PC-3 (cell line): ENCODE data around the gene BTBD6.

ENCODE experiments used
- EZH2 ChIP-seq: fragments of 300-600 bp; sonication (generic); IDR thresholded peaks from one replicate; pipeline ENCODE4 v1.6.1; 2017; ENCODE audit warnings: antibody characterized with exemption, mild to moderate bottlenecking, low read length; ENCODE audit not compliant: unreplicated experiment
- EZH2phosphoT487 ChIP-seq: fragments of 300-600 bp; sonication (generic); IDR thresholded peaks from 2 replicates; pipeline ENCODE4 v1.6.1; 2018; ENCODE audit warnings: mild to moderate bottlenecking, antibody characterized with exemption, low read length, borderline replicate concordance
- TF ChIP-seq, protein P1 (sequence below): fragments of 300-600 bp; sonication (generic); conservative IDR thresholded peaks from 2 replicates; pipeline ENCODE4 v1.5.1; 2017; ENCODE audit warnings: antibody characterized with exemption, low read depth, mild to moderate bottlenecking, low read length

DNA sequence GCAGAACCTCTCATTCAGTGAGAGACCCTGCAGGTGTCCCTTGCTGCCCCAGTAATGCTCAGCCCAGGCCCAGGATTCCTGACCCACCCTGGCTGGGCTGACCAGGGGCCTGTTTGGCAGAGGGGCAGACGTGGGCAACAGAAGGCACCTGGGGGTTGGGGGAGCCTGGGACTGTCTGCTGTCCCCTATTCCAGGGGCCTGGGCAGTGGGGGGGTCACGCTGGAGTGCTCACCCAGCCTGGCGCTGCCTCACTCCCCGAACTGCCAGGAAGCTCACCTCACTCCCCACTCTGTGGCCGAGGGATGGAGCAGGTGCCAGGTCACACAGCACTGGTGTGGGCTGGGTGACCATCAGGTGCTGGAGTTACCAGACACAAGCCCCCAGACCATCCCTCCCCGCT lies 44.6 kb upstream of the BTBD6 start:
- TF ChIP-seq, protein P1, sequence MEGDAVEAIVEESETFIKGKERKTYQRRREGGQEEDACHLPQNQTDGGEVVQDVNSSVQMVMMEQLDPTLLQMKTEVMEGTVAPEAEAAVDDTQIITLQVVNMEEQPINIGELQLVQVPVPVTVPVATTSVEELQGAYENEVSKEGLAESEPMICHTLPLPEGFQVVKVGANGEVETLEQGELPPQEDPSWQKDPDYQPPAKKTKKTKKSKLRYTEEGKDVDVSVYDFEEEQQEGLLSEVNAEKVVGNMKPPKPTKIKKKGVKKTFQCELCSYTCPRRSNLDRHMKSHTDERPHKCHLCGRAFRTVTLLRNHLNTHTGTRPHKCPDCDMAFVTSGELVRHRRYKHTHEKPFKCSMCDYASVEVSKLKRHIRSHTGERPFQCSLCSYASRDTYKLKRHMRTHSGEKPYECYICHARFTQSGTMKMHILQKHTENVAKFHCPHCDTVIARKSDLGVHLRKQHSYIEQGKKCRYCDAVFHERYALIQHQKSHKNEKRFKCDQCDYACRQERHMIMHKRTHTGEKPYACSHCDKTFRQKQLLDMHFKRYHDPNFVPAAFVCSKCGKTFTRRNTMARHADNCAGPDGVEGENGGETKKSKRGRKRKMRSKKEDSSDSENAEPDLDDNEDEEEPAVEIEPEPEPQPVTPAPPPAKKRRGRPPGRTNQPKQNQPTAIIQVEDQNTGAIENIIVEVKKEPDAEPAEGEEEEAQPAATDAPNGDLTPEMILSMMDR = no peak
- no peak for TF ChIP-seq EZH2
- TF ChIP-seq EZH2phosphoT487 = no peak
